ENCODE data around the gene KRT9.
"Not testable (repeated sequence)": the region's sequence is repeated elsewhere in the genome, so short reads cannot be mapped to it uniquely, and the experiment has no call there.

KRT9 gene

GRCh38 chr17:41576740-41577139, 4.9 kb upstream of the KRT9 start:
- not testable (repeated sequence) for DNase-seq

GRCh38 chr17:41575336-41575735, 3.5 kb upstream of the KRT9 start:
- no peak for DNase-seq

GRCh38 chr17:41567317-41567716, 4.5 kb downstream of the KRT9 start:
- DNase-seq, result no peak

- DNase-seq, result no peak
Measured at GRCh38 chr17:41565338-41565737, 6.5 kb downstream of the KRT9 start.

GRCh38 chr17:41563607-41564170, 8.2 kb downstream of the KRT9 start:
- no peak for DNase-seq

- no peak for DNase-seq
Measured at GRCh38 chr17:41561554-41561953, 10.3 kb downstream of the KRT9 start.

GRCh38 chr17:41559548-41559947, 12.3 kb downstream of the KRT9 start:
- DNase-seq, result no peak

GRCh38 chr17:41556931-41557330, 14.9 kb downstream of the KRT9 start:
- DNase-seq, result no peak

- DNase-seq, result no peak
Measured at GRCh38 chr17:41556306-41556705, 15.6 kb downstream of the KRT9 start.

GRCh38 chr17:41555105-41555887, 16.6 kb downstream of the KRT9 start:
- no peak for DNase-seq

GRCh38 chr17:41553987-41554680, 17.7 kb downstream of the KRT9 start:
- DNase-seq, result no peak

- DNase-seq, result no peak
Measured at GRCh38 chr17:41553176-41553575, 18.7 kb downstream of the KRT9 start.

GRCh38 chr17:41552455-41552854, 19.4 kb downstream of the KRT9 start:
- DNase-seq, result no peak

- no peak for DNase-seq
Measured at GRCh38 chr17:41551365-41551764, 20.5 kb downstream of the KRT9 start.

- DNase-seq, result no peak
Measured at GRCh38 chr17:41549596-41550039, 22.2 kb downstream of the KRT9 start.

- peak; percentile 89 for DNase-seq
Measured at GRCh38 chr17:41548844-41549595, 22.8 kb downstream of the KRT9 start.

- peak; percentile 63 for DNase-seq
Measured at GRCh38 chr17:41547921-41548843, 23.7 kb downstream of the KRT9 start.

GRCh38 chr17:41547378-41547841, 24.4 kb downstream of the KRT9 start:
- DNase-seq, result no peak

- DNase-seq, result no peak
Measured at GRCh38 chr17:41546819-41547218, 25.0 kb downstream of the KRT9 start.

GRCh38 chr17:41545829-41546410, 25.9 kb downstream of the KRT9 start:
- DNase-seq, result no peak

- DNase-seq, result no peak
Measured at GRCh38 chr17:41544935-41545334, 26.9 kb downstream of the KRT9 start.

- DNase-seq, result no peak
Measured at GRCh38 chr17:41544491-41544892, 27.4 kb downstream of the KRT9 start.
